Left ventricle myocardium superior (tissue), 1 donor: ENCODE data around the gene MRPL10. TPM values are rescaled to one million over a fixed set of nuclear protein-coding genes. Genes with fewer than 3 reads are reported as not detected.

Experiments
- ATAC-seq: fragments of 200-7000 bp; cut with Tn5 transposase; one replicate; pipeline ENCODE4 v1.9.1; 2020; ENCODE audit warnings: mild to moderate bottlenecking, moderate library complexity
- DNase-seq: peaks from one replicate; pipeline ENCODE4 v3.0.0-alpha.2; 2020
- intact Hi-C: fragments of 100-400 bp; cut with micrococcal nuclease; formaldehyde crosslinking; loops from one replicate; pipeline ENCODE4 v1.11.0; 2022
- total RNA-seq: library from RNA; stranded (reverse); fragmentation: NEBNext Ultra II Directional; extraction: Animal tissue kit (Norgen Biotek cat#: 25700); gene quantifications from one replicate; pipeline ENCODE4 v1.2.1, GENCODE V29; 2021
- donor health status: DM: no; HTN: yes; CAD: no; lungs with severe emphysema.

MRPL10 gene
- total RNA-seq, 1 donor from 2014 or later = 53.5 TPM

DNA sequence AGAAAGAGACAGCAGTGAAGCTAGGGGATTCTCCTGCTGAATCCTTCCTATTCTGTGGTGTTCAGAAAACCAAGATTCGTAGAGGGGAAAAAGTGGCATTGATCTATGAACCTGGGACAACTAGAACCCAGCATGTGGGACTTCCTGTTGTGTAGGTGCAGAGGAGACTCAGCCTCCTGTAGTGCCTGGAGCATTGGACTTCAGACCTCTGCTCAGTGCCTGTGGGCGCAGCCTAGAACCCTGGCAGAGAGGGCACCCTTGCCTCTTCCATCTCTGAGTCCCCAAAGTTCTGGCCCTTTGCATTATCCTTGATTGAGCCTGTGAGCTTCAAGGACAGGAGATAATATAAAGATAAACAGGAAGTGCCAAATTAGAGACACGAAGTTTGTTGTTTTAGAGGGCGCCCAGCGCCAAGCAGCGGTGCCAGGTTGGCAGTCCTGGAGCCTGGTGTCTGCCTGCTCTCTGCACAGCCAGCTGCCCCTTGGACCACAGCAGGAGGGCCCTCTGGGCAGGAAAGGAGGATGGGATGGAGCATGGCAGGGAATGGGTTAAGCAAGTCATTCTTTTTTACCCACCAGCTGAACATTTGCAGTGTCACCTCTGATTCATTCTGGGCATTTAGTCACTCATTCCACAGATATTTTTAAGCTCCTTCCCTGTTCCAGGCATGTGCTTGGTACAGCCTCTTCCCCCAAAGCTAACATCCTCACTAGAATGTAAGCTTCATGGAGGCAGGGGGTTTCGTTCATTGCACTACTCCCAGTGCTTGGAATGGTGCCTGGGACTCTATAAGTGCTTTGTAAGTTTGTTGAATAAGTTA, 31.5 kb upstream of the MRPL10 start:
- no peak for ATAC-seq
- intact Hi-C loops = no loop called here

GRCh38 chr17:47860386-47860785, 29.0 kb upstream of the MRPL10 start:
- no peak for ATAC-seq
- intact Hi-C loops = no loop called here
- DNase-seq = no peak

More for the DNA sequence above, 31.5 kb upstream of the MRPL10 start:
- DNase-seq = no peak

DNA sequence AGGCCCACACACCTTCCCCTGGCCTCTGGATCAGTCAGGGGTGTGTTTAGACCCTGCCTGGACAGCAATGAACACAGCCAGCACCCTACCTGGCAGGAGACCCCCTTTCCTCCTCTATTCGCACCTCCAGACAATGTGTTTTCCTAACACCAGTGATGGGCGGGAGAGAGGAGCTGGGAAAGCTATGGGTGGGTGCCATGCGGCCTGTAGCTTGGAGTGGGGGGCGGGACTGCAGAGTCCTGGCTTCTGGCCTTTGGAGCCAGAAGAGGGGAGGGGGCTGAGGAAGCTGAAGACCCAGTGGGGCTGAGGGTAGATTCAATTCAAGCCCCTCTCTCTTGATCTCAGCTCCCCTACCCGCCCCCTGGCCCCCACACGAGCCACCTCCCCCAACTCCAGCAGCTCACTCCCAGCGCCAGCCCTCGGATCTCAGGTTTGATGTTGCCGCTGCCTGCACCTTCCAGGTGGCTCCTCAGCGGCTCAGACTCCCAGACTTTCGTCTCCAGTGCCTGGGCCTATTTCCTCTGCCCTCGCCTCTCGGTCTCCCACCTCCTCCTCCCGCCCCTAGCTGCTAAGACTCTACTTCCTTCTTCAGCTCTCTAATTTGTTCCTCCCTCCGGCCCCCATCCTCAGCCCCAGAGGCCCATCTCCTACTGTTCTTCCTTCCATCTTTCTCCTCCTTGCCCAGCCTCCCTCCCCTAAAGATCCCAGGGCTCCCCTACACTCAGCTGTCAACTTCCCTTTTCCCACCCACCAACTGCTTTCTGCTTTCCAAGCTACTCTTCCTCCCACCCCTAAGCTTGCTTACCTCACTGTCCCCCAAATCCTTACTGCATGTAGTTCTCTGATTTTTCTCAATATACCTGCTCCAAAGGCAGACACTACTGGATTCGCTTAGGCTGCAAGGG, 26.5 kb upstream of the MRPL10 start:
- DNase-seq (no peak), ATAC-seq (no peak)
- intact Hi-C loops = no loop called here

GRCh38 chr17:47856830-47857229, 25.5 kb upstream of the MRPL10 start:
- no peak for DNase-seq
- ATAC-seq = no peak
- intact Hi-C loops = no loop called here

DNA sequence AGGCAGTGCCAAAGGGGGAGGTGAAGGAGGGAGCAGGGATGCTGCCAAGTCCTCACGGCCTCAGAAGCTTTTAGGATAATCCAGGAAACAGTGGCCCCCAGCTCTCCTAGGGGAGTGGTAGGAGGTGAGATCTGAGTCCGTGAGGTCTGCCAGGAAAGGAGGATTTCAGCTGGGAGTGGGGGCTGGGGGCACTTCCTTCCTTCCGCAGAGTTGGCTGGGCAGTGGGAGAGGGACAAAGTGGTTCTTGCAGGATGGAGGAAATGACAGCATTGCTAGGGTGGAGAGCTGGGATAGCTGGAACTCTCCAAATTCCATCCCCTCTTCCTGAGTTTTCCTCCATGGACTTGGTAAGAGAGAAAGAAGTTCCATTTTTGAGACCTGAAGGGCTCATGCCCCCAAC, 24.4 kb upstream of the MRPL10 start:
- DNase-seq (no peak), ATAC-seq (no peak)
- intact Hi-C loops = no loop called here

GRCh38 chr17:47853616-47854015, 22.3 kb upstream of the MRPL10 start:
- DNase-seq = no peak

GRCh38 chr17:47852113-47852949, 21.0 kb upstream of the MRPL10 start:
- intact Hi-C loops = no loop called here
- DNase-seq (no peak), ATAC-seq (no peak)

More at GRCh38 chr17:47853616-47854015, 22.3 kb upstream of the MRPL10 start:
- intact Hi-C loops = no loop called here
- ATAC-seq = no peak

DNA sequence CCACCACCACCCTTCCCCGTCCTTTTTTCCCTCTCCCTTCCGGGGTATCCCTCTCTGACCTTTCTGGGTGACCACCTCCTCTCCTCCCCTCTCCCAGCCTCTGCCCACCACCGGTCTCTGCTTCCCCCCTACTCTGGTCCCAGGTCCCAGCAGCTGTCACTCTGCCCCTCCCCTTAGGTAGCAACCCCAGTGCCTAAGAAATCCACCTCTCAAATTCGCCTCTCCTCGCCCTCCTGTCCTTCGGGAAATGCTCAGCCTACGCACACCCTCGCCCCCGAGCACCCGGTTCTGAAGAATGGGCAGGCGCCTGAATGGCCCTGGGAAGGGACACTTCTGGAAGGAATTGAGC, 20.4 kb upstream of the MRPL10 start:
- ATAC-seq (no peak), DNase-seq (no peak)
- intact Hi-C loops = no loop called here

GRCh38 chr17:47850692-47851573, 19.6 kb upstream of the MRPL10 start, which contains the start of gene SP6:
SP6 (minus strand) TSS chr17:47851163; CDS start chr17:47848429, 2,734 bp downstream.
- DNase-seq = peak; percentile 74

GRCh38 chr17:47850373-47850691, 19.0 kb upstream of the MRPL10 start:
- intact Hi-C loops = no loop called here
- DNase-seq = no peak
- peak; percentile 7 for ATAC-seq

More at GRCh38 chr17:47850692-47851573, 19.6 kb upstream of the MRPL10 start, which contains the start of gene SP6:
- ATAC-seq = peak; percentile 93
- intact Hi-C loops = no loop called here

GRCh38 chr17:47848198-47848513, 16.8 kb upstream of the MRPL10 start:
- DNase-seq (no peak), ATAC-seq (no peak)
- intact Hi-C loops = no loop called here

DNA sequence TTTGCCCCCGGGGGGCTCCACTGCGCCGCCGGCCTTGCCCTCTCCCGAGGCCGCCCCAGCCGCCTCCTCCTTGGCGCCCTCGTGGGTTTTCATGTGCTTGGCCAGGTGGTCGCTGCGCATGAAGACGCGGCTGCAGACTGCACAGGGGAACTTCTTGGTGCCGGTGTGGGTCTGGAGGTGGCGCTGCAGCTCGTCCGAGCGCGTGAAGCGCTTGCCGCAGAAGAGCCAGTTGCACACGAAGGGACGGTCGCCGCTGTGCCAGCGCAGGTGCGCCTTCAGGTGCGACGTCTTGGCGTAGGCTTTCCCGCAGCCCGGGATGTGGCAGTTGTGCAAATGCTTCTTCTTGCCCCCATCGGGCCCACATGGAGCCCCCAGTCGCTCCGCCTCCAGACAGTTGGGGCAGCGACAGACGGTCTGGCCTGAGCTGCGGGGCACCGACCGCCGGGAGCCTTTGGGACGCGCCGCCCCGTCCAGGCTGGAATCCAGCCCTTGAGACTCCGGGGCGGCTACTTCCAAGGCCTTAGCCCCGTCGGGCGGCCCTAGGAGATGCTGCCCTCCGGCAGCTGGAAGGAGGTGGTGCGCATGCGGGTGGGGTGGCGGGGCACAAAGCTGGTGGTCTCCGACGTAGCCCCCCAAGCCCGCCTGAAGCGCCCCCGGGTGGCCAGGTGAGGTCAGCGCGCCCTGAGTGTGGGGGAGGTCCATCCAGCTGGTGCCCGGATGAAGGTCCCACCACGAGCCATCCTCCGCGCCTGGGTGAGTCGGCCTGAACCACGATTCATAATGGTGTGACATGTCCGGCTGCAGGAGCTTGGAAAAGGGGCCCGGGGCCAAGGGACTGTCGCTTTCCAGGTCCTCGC, 16.2 kb upstream of the MRPL10 start:
- no peak for DNase-seq
- intact Hi-C loops = no loop called here
- ATAC-seq = no peak

GRCh38 chr17:47846716-47847340, 15.5 kb upstream of the MRPL10 start:
- intact Hi-C loops = no loop called here
- ATAC-seq (no peak), DNase-seq (no peak)

DNA sequence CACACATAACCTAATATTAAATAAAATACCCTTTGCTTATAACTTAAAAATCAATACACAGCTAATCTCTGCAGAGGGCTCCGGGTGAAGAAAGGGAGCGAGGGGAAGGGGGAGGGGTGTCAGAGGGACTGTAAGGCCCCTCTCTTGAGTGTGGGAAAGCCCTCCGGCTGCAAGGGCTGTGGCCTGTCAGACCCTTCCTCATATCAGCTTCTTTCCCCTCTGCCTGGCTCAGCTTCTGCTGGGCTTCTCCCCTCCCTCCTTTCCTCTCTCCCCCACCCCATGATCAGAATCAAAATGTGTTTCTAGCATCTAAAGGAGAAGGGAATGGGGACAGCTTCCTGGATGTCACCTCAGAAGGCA, 14.4 kb upstream of the MRPL10 start:
- no peak for ATAC-seq
- no peak for DNase-seq
- intact Hi-C loops = no loop called here

DNA sequence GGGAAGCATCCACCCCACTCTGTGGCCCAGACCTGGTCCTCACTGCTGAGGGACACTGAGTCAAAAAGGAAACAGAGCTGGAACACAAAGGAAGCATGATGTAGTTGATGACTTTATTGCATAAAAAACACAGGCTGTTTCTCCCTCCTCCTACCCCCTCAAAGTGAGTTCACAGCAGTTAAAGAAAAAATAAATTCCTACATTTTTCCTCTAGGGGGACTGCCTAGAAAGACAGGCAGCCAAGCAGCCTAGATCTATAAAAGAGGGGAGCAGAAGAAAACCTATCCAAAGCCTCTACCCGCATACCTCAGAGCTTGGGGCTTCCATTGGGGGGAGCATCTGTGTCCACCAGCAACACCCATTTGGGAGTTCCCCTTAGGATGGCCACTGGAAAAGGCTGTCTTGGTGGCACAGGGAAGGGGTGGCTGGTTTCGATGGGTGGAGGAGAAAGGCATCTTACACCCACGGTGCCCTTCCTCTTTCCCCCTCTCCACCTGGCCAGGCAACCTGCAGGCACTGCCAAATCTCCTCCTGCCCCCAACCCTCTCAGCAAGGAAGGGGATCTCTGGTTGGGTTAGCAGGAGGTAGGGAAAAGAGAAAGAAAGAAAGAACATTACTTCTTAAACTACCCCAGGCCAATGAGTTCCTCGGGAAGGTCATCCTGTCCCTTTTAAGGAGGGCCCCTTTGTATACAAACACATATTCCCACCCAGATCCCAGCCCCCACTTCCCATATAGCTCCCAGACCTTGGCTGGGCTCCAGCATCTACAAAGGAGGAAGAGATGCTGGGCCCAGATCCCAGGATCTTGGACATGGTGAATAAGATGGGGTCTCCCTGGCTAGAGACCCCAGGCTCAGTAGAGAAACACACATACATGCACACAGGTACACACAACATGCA, 13.7 kb upstream of the MRPL10 start:
- ATAC-seq (no peak), DNase-seq (no peak)
- intact Hi-C loops = no loop called here

- intact Hi-C loops = no loop called here
- no peak for DNase-seq
These were observed 12.9 kb upstream of the MRPL10 start for GRCh38 chr17:47844227-47844626.

GRCh38 chr17:47843391-47843730, 12.0 kb upstream of the MRPL10 start:
- no peak for ATAC-seq
- intact Hi-C loops = loop anchor here (2.0 kb wide), 1 partner anchor 47 kb away; no protein-coding TSS in a partner anchor
- DNase-seq = no peak

More at GRCh38 chr17:47844227-47844626, 12.9 kb upstream of the MRPL10 start:
- no peak for ATAC-seq
